Left renal cortex interstitium (tissue), 4 donors: ENCODE results near the gene SPIRE1. TPM values are rescaled to one million over a fixed set of nuclear protein-coding genes. Genes with fewer than 3 reads are reported as not detected.

ENCODE experiments used
- DNase-seq, 4 donors: peaks; one replicate each; pipeline ENCODE4 v3.0.0-alpha.2; 2013; ENCODE audit warnings: low read depth in 4 of 4, low spot score in 2 of 4, missing footprints in 1 of 4
- polyA plus RNA-seq, 4 donors: library from polyadenylated mRNA; unstranded; fragments of 120-200 nt; gene quantifications; one replicate each; pipeline ENCODE4 v1.2.1, GENCODE V29; 2013; ENCODE audit not compliant: insufficient read length in 4 of 4

The SPIRE1 gene
- polyA plus RNA-seq, 4 donors: 32.0 to 37.3 (median 32.3) TPM

DNA sequence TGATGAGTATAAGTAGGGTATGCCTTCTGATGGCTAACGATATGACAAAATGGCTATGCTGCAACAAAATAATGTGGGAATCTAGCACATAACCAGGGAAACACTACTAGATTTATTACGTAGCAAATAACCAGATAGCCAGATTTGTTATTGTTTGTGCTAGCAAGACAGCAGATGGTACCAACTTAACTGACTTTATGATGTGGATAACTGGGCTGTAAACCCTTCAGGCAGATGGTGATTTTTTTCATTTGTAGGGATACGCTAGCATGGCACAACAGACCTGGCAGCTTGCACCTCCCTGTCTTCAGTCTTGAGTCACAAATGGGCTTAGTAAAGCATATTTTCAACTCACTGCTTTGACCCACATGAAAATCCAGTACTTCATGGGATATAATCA, 201.5 kb downstream of the SPIRE1 start:
- DNase-seq: no peak

DNA sequence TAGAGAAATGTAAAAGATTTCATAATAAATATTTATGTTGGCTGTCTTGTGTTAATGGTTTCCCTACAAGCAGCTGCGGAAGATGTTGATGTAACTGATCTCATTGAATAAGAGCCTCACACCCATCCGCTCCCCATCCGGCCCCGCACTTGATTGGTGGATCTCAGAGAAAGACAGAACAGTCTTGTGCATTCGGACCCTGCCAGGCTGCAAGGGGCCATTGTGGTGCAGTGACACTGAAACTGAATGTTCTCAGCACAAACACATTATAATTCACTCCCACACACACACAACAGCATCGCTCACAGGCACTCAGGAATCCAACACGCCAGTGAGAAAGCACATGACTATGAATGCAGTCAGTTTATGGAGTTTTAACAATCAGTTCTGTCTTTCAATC, 202.4 kb downstream of the SPIRE1 start:
- peak in 2 of 4 donors; percentile 32 to 49 for DNase-seq

DNA sequence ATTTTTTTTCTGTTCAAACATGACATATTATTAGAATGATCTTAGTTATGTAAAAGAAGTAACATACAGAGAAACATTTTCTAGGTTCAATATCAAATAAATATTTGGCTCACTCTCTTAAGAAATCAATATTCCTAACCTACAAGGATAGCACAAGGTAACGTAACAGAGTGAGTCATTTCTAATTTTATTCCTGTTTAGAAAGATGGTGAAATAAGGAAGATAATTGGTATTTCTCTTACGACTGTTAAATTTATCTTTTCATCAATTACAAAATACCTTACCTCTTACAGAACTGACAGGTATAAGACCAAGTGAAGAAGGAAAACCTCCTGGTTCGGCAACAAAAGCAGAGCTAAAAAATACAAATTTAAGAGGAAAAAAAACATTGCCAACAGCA, 205.1 kb downstream of the SPIRE1 start:
- DNase-seq: no peak

DNA sequence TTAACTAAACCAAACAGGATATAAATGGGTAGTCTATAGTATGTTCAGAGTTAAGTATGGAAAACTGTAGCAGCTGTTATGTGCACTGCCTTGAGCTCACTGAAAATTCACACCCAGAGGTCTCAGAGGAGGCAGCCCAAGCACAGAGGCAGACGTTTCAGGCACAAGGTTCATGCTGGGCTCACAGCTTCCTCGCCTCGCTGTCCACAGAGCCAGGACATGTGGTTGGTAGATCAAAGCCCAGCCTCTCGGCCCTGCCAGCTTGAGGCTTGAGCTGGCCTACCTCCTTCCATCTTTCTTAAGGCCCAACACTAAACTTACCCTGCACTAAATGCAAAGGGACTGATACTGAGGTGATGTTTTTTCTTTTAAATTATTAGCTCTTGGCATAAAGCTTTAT, 206.5 kb downstream of the SPIRE1 start:
- DNase-seq: no peak

DNA sequence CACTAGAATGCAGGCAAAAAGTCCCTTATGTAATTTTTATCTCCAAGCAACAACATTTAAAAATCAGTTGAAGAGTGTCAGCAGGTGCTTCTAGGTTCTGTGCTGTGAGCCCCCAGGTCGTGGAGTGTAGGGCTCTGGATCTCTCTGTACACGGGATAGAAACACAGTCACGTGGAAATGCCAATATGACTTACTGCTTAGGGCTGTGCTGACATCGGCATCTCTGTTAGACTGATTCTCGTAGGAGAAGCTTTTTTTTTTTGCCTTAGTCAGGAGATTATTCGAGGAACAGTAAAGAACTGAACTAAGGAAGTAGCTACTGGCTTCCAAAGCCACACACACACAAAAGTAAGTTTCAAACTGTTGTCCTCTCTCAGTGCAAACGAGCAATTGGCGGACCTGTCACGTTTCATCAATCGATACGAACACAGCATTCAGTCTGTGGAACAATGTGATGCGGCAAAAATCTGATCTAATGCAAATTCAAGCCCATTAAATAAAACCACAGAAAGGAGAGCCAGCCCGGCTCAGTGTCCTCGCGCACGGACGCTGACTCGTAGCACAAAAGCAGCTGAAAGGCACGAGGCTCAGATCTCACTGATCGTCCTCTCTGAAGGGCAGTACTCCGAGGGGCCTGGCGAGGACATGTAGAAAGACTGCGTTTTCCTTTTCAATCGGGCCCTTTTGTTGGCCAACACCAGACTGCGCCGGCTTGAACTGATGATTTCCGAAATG, 208.7 kb downstream of the SPIRE1 start:
- no peak for DNase-seq

DNA sequence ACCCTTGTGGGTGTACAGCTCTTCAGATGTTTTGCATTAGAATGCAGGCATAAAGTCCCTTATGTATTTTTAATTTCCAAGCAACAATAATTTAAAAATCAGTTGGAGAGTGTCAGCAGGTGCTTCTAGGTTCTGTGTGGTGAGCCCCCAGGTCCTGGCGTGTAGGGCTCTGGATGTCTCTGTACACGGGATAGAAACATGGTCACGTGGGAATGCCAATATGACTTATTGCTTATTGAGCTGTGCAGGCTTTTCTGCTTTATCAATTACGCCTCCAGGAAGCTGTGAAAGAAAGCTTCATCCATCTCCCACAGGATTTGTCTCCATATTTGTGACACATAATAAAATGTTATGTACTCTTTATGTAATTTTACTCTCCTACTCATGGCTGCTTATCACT, 212.4 kb downstream of the SPIRE1 start:
- no peak for DNase-seq

DNA sequence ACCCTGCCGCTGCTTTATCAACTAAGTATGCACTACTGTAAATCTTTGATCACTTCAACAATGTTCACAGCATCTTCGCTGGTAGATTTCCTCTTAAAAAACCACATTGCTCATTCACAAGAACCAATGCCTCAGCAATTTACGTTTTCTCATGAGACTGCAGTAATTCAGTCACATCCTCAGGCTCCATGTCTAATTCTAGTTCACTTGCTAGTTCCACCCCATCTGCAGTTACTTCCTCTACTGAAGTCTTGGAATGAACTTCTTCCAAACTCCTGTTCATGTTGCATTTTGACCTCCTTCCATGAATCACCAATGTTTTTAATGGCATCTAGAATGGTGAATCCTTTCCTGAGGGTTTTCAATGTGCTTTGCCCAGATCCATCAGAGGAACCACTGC, 214.4 kb downstream of the SPIRE1 start:
- no peak for DNase-seq

DNA sequence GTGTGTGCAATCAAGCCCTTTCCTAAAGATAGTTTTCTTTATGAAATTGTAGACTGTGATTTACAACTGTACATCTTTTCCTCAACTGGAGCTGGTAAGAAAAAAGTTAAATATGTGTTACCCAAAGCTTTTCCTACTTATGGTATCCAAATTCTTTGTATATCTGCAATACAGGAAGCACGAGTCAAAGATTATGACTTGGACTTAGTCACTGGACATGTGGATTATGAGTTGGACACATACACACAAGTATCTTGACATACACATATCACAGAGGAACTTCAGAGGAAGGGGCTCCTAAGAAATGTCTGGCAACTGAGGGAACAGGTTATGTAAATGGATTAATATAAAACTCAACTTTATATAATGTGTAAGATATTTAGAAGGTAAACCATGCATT, 215.0 kb downstream of the SPIRE1 start:
- no peak for DNase-seq

DNA sequence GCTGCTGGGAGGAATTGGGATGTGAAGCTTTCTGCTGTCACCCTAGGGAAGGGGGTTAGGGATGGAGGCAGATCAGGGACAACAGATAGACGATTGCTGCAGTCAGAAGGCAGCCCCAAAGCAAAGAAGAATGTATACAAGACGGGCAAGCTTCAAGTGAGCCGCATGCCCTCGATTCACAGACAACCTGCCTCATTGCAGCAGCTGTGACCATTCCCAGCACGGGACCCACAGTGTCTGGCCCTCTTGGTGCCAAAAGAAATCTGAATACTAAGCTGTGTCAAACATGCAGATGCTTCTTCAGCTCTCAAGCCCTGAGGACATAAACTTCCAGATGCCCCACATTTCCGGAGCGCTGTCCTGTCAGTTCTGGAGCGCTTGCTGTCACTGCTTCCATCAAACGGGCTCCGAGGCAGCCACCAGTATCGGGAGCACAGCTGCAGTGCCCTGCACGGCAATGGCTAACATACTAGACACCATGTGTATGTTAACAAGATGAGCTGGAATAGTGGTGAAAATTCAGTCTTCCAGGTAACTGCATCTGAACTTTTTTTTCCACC, 216.4 kb downstream of the SPIRE1 start:
- DNase-seq: no peak

DNA sequence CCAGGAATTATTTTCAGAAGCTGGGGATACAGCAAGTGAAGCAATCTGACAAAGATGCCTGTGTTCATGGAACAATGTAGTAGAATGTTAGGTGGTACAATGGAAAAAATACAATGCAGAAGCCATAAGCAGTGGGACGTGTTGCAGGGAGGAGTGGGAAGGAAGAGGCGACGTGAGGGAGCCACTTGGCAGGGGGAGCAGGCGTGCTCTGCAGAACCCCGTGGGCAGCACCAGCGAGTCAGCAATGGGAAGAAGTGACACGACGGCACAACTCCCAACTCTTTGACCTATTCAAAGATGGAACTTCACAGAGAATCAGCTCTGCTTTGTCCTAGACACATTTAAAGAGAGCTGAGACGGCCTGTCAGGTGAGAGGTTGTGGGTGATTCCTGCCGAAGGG, 219.7 kb downstream of the SPIRE1 start:
- DNase-seq: no peak

DNA sequence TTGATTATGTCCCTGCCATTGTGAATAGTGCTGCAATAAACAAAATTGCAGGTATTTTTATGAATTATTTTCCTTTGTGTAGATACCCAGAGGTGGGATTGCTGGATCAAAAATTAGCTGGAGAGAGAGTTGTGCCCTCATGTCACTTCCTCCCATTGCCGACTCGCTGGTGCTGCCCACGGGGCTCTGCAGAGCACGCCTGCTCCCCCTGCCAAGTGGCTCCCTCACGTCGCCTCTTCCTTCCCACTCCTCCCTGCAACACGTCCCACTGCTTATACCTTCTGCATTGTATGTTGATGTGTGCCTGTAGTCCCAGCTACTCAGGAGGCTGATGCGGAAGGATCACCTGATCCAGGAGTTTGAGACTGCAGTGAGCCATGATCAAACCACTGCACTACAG, 222.0 kb downstream of the SPIRE1 start:
- DNase-seq: no peak

DNA sequence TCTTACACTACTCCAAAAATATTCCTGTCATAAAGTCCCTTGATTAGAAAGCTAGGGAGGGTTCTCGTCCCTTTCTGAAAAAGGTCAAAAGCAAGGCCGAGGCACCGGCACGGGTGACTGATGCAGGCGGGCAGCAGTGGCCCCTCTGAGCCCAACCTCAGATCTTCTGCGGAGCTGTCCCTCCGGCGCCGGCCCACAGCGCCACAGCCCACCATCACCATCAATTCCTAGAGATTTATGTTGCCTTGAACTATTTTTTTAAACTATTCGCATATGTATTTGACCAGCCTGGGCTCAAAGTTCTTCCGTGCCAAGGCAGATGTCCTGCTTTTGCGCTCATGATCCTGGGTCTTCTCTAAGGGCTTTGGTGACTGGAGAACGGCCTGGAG, 223.4 kb downstream of the SPIRE1 start:
- no peak for DNase-seq

DNA sequence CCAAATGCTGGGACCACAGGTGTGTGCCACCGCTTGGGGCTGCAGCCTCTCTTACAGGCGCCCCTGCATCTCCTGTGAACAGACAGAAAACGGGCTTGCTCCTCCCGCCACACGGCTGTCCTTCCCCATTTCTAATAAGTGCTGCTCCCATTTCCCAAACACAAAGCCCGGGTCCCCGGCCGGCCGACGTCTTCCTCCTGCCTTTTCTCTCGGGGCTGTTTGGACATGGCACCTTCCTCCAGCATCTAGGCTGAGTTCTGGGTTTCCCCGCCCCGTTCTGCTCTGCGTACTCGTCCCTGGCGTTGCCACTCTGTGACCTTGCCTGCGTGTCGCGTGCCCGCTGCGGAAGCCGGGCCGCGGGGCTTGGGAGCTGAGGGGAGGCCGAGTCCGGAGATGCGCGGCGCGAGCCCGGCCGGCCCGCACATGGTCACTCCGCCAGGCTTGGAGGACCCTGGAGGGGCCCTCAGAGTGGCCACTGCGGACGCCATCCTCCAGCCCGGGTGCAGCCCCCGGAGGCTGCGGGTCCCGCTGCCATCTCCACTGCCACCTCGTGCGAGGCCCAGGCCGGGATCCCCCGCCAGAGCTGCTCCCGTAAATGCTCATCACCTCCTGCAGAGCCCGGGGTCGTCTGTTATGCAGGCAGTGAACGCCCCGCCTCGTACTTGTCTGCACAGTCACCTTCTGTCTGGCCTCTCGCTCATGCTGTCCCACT, 223.9 kb downstream of the SPIRE1 start:
- DNase-seq: no peak

DNA sequence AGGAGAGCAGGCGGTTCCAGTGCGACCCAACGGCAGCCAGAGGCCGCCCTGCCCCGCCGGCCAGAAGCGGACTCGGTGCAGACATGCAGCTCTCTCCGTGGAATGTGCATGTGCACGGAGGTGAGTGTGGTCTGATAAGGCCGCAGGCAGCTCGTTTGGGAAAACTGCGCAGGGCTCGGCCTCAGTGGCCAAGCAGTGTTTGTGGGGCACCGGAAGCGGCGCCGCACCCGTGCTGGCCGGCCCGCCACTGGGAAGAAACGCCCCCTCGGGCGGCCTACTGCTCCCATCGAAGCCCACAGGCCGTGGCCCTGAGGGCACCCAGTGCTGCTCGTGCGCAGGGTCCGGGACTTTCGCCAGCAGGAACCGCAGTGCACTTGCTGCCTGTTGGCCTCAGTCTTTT, 225.0 kb downstream of the SPIRE1 start:
- no peak for DNase-seq

DNA sequence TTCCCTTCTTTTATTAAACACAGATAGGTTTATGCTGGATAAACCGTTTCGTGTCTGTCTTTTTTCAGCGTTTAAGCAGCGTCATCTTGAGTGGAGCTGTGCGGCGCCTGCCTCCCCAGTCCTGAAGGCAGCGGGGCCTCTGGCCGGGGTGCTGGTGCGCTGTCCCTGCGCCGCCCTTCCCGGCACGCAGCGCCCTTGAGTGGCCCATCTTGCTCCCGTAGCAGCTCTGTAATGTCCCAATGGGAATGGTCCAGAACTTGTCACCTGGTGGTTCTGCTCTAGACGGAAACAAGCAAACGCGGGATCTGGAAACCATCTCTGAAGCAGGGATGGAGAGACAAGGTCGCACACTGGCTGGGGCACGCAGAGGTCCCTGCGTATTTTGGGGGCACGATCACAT, 225.7 kb downstream of the SPIRE1 start:
- DNase-seq: no peak

DNA sequence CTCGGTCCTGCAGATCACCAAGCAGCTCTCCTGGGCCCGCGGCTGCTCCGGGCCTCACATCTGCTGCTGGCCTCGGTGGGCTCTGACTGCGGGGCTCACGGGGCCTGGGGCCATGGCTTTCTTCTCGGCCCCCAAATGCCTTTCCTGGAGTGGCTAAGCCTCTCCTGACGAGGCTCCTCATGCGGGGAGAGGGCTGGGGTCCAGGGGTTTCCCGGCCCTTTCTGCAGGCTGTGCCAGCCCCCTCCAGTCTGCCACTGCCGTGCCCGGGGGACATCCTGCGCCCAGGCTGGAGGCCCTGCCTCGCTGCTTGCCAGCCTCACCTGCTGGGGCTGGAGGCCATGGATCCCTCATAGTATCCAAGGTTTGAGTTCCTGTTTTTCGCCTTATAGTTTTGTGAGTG, 226.3 kb downstream of the SPIRE1 start:
- DNase-seq: no peak

DNA sequence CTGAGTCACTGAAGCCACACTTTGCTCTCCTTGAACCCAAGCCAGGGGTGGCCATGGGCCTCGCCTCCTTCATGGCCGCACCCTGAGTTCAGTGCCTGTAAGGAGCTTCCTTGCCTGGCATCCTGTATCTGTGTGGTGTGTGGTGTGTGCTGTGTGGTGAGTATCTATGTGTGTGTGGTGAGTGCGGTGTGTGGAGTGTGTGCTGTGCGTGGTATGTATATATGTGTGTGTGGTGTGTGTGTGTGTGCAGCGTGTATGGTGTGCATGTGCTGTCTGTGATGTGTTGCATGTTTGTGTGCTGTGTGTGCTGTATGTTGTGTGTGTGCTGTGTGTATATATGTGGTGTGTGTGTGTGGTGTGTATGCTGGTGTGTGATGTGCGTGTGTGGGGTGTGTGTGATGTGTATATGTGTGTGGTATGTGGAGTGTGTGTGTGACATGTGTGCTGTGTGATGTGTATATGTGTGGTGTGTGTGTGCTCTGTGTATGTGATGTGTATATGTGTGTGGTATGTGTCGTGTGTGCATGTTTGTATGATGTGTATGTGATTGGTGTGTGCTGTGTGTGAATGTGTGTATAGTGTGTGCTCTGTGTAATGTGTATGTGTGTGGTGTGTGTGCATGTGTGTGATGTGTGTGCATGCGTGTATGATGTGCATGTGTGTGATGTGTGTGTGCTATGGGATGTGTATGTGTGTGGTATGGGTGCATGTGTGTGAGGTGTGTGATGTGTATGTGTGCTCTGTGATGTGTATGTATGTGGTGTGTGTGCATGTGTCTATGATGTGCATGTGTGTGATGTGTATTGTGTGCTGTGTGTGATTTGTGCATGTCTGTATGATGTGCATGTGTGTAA, 227.5 kb downstream of the SPIRE1 start:
- DNase-seq: no peak

DNA sequence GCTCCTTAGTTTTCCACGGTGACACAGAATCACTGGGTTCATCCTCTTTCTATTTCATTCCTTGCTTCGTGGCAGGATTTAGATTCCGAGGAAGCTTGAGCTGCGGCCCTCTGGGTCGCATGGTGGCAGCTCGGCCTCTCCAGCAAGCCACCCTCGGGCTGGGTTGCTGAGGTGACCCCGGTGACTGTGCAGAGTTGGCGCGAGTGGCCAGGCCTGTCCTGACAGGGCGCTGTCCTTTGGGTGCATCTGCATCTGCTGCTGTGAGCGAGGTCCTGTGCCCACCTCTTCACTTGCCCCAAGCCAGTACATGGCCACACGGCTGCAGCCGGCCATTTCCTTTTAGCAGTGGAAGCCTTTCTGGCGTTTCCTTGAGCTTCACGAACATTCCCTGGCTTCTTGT, 228.4 kb downstream of the SPIRE1 start:
- DNase-seq: no peak

DNA sequence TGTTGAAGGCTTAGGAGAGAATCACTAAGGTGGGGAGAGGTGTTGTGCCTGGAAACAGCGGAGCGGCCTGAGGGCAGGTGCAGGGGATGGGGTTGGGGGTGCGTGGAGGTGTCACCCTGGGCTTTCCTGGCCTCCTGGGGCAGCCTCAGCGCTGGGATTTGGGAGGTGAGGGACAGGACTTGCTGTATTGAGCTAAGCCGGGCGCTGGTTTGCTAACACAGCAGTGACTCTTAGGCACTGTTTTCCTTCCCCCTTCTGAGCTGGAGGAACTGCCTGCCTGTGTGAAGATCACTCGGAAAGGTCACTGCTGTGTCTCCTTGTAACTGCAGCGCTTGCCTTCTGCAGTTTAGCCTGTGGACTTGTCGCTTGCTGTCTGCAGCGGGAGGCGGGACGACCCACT, 229.0 kb downstream of the SPIRE1 start:
- no peak for DNase-seq

DNA sequence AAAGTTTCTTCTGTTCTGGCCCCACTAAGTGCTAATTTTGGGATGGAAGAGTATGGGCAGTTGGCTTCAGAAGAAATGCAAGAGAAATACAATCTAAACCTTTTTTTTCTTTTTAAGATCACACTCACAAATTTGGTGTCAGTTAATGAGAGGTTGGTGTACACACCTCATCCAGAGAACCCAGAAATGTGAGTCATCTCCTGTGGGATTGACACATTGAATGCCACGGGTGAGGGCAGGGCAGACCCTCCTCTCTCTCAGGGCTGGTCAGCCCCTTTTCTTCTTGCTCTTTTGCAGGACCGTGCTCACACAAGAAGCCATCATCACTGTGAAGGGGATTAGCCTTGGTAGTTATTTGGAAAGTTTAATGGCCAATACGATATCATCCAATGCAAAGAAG, 231.0 kb downstream of the SPIRE1 start:
- DNase-seq: no peak

DNA sequence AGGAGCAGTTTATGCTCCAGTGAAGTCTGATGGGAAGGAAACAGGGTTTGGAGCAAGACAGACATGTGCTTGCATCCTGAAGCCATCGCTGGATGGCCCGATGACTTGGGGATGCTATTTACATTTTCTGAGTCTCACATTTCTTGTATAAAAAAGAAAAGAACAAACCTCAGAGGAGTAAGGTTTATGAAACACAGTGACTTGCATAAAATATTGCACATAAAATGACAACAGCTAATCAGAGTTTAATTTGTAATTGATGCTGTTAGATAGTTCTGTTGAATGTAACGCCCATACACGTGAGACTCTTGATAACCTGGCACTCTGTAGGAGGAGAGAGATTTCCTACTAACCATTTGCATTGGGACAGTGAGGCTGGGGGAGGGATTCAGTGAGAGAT, 233.7 kb downstream of the SPIRE1 start:
- DNase-seq: no peak
